ENCODE data around the gene CHST7.
A peak's percentile ranks its signal among the peaks of the same experiment; 100 is the strongest.

Gene CHST7

GRCh38 chrX:46573892-46574773, 568 bp downstream of the CHST7 start:
- peak; percentile 73 for DNase-seq

DNA sequence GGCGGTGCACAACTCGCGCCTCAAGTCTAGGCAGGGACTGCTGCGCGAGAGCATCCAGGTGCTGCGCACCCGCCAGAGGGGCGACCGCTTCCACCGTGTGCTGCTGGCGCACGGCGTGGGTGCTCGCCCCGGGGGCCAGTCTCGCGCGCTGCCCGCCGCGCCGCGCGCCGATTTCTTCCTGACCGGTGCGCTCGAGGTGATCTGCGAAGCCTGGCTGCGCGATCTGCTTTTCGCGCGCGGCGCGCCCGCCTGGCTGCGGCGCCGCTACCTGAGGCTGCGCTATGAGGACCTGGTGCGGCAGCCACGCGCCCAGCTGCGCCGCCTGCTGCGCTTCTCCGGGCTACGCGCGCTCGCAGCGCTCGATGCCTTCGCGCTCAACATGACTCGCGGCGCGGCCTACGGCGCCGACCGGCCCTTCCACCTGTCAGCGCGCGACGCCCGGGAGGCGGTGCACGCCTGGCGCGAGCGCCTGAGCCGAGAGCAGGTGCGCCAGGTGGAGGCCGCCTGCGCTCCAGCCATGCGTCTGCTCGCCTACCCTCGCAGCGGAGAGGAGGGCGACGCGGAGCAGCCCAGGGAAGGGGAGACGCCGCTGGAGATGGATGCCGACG, 1.3 kb downstream of the CHST7 start:
- peak; percentile 55 for DNase-seq

GRCh38 chrX:46575586-46575985, 2.0 kb downstream of the CHST7 start:
- DNase-seq = no peak

DNA sequence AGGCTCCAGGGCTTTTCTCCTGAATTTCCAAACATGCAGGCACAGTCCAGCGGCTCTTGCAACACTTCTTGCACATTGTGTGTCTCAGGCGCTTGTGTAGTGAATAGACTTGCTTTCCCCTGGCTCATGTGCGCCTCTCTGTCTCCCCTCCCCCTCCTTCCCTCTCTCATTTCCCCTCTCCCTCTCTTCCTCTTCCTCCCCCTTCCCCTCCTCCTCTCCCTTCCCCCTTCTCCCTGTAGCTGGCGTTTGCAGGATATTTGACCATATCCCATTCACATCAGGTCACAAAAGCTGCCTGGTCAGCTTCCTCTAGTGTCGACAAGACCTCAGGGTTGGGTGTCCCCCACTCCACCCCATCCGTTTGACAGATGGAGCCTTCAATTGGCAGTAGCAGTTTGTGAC, 2.4 kb downstream of the CHST7 start:
- peak; percentile 8 for DNase-seq

GRCh38 chrX:46576458-46576857, 2.9 kb downstream of the CHST7 start:
- DNase-seq = no peak

- no peak for DNase-seq
Measured at GRCh38 chrX:46577221-46578005, 3.8 kb downstream of the CHST7 start.

- no peak for DNase-seq
Measured at GRCh38 chrX:46579250-46579649, 5.7 kb downstream of the CHST7 start.

DNA sequence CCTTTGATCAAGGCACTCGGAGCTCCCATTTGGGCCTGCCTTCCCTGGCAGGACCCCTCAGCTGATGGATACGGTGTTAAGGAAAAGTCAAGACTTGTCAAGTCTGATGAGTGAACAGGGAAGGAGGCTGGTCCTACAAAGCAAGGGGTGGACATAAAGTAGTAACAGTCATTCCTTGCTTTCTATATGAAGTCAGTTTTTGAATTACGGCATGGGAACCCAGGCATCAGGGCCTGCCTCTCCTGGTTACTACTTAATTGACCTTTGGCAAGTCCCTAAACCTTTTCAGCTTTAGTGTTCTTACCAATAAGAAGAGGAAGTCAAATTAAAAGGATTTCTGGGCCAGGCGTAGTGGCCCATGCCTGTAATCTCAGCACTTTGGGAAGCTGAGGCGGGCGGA, 7.0 kb downstream of the CHST7 start:
- DNase-seq = no peak

DNA sequence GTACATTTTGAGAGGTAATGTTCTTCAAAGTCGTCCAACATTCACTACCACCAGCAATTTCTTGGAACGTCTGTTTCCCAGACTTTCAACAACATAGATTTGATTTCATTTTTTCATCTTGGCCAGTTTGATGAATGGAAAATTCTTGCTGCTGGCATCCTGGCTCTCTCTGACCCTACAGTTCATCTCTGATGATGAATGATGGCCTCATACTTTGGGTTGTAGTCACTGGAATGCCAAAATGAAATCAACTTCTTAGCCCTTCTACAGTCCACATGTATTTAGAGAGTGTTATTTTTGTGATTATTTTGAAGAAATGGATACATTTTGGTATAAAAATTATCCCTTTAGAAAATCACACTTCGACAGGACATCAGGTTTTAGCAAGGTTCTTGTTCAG, 8.8 kb downstream of the CHST7 start:
- DNase-seq = no peak

GRCh38 chrX:46582966-46583365, 9.4 kb downstream of the CHST7 start:
- no peak for DNase-seq

GRCh38 chrX:46584736-46585135, 11.2 kb downstream of the CHST7 start:
- DNase-seq = no peak

DNA sequence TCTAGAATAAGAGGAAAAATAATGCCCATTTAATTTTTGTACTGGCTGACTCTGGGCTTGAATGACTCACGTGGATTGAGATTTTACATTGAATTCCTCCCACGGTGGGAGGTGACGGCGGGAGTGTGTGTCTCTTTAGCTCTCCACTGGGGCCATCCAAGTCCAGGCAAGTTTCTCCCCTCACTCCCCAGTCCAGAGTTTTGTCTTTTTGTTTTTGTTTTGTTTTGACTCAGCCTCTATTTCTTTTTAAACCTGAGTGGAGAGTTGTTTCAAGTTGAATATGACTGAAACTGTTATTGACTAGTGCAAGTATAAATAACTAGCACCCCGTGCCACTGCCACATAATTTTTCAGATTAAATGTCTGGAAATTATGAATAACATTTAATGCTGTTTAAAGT, 13.6 kb downstream of the CHST7 start:
- no peak for DNase-seq

- no peak for DNase-seq
Measured at GRCh38 chrX:46587753-46588171, 14.2 kb downstream of the CHST7 start.

- peak; percentile 78 for DNase-seq
Measured at GRCh38 chrX:46588263-46588662, 14.7 kb downstream of the CHST7 start.

DNA sequence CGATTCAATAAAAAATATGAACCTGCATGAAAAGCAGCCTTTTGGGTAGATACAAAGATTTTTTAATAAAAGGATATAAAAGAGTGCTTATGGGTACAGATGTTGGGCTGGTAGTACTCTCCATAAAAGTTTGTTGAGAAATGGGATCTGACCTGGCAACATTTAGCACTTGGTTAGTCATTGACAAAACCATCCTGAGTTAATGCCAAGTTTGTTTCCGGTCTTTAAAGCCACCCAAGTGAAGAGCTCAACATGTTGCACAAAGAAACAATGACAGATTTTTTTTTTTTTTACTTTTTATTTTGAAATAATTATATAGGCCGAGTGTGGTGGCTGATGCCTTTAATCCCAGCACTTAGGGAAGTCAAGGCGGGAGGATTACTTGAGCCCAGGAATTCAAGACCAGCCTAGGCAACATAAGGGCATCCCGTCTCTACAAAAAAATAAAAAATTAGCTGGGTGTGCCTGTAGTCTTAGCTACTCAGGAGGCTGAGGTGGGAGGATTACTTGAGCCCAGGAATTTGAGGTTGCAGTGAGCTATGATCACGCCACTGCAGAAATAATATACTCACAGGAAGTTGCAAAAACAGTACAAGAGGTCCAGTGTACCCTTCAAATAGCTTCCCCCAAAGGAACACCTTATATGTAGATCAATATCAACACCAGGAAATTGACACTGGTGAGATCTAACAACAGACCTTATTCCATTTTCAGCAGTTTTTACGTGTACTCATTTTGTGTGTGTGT, 16.6 kb downstream of the CHST7 start:
- no peak for DNase-seq

GRCh38 chrX:46595084-46595483, 21.5 kb downstream of the CHST7 start:
- no peak for DNase-seq

DNA sequence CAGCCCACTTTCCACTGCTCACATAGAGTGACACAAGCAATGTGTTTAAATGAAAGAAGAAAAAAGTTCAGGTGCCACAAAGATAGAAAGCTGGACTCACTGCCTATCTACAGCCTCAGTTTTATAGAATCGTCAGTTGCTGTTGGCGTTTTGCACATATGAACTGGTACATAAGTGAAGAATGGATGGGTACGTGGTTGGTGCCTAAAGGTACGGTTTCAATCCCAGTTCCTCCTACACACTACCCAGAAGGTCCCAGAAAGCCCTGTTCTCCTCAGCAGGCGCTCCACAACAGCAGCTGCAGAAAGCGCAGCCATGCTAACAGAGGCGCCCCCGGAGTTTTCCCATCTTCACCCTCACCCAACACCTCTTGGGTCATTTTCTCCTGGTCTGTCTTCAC, 23.6 kb downstream of the CHST7 start:
- no peak for DNase-seq

- DNase-seq = no peak
Measured at GRCh38 chrX:46597771-46598170, 24.2 kb downstream of the CHST7 start.

- DNase-seq = no peak
Measured at GRCh38 chrX:46599051-46599560, 25.5 kb downstream of the CHST7 start.

DNA sequence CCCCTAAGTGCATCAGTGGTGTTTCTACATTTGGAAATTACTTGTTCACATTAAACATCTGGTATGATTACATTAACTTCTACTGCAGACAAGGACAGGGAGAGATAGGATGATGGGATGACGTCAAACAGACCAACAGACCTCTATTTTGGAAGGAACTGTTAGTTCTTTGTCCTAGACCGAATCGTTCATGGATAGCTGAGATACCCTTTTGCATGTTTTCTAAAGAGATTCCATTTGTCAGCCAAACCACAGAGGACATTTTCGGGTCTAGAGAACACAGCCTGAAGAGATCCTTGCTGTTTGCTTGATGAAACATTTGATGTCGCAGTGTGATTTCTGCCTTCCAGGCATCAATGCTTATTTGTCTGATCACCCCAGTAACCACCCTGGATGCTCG, 27.7 kb downstream of the CHST7 start:
- no peak for DNase-seq

- DNase-seq = no peak
Measured at GRCh38 chrX:46602468-46603102, 29.0 kb downstream of the CHST7 start.

- no peak for DNase-seq
Measured at GRCh38 chrX:46607916-46608315, 34.4 kb downstream of the CHST7 start.
